Stimulated activated CD8-positive, alpha-beta memory T cell treated with anti-CD3 and anti-CD28 coated beads, Interleukin-4, amount 100 ng/mL, for 48 hours (primary cell): ENCODE data around the gene RASGRP4.
A peak's percentile ranks its signal among the peaks of the same experiment; 100 is the strongest.
"Not testable (repeated sequence)": the region's sequence is repeated elsewhere in the genome, so short reads cannot be mapped to it uniquely, and the experiment has no call there.

Source experiments
- DNase-seq: peaks from one replicate; pipeline ENCODE4 v3.0.0-alpha.2; 2020

Gene RASGRP4

GRCh38 chr19:38367041-38367440 is 59.0 kb downstream of the RASGRP4 start:
- no peak for DNase-seq

GRCh38 chr19:38362946-38363688 is 62.9 kb downstream of the RASGRP4 start:
- DNase-seq = not testable (repeated sequence)

GRCh38 chr19:38362076-38362945 is 63.7 kb downstream of the RASGRP4 start:
- DNase-seq = peak; percentile 95

GRCh38 chr19:38361633-38362075 is 64.4 kb downstream of the RASGRP4 start:
- DNase-seq = peak; percentile 83

- no peak for DNase-seq
Observed at GRCh38 chr19:38360839-38361631, 65.0 kb downstream of the RASGRP4 start.

- DNase-seq = no peak
Observed at GRCh38 chr19:38360351-38360750, 65.7 kb downstream of the RASGRP4 start.

- no peak for DNase-seq
Observed at GRCh38 chr19:38359242-38360021, 66.6 kb downstream of the RASGRP4 start.
